ENCODE results near the gene NALCN. TPM values are rescaled to one million over a fixed set of nuclear protein-coding genes. Genes with fewer than 3 reads are reported as not detected.

Gene NALCN
- total RNA-seq, 4 donors from 2014 or later: 0.47 to 0.57 TPM; not detected in 2

GRCh38 chr13:101053301-101054093 lies 362.8 kb downstream of the NALCN start:
- H3K36me3 ChIP-seq: no peaks in the 10 kb centered on the region
- H3K4me1 ChIP-seq: peaks cover 0 to 7% (median 0%) of the 10 kb centered on the region in 3 donors
- intact Hi-C loops (cut with DNase I): no loop called here
- 44 to 47% methylated on average over 5 of the region's 5 CpGs for WGBS, 2 donors
- no peaks in the 10 kb centered on the region for H3K27me3 ChIP-seq
- TF ChIP-seq POLR2A (IDR thresholded peaks at IDR 0.05) (no peak), CTCF (IDR thresholded peaks at IDR 0.05) (no peak)
- H3K27ac ChIP-seq: no peak overlapping the region
- no peak overlapping the region for H3K4me3 ChIP-seq
- H3K9me3 ChIP-seq: no peaks in the 10 kb centered on the region
- no peak for DNase-seq

GRCh38 chr13:101049166-101049850 lies 367.0 kb downstream of the NALCN start:
- Histone ChIP-seq H3K27me3 (no peaks in the 10 kb centered on the region), H3K9me3 (no peaks in the 10 kb centered on the region), H3K27ac (no peak overlapping the region), H3K4me1 (no peaks in the 10 kb centered on the region), H3K36me3 (no peaks in the 10 kb centered on the region), H3K4me3 (no peak overlapping the region)
- WGBS, 2 donors: 21 to 22% methylated on average over 6 of the region's 6 CpGs
- TF ChIP-seq CTCF (IDR thresholded peaks at IDR 0.05) (no peak), POLR2A (IDR thresholded peaks at IDR 0.05) (no peak)
- DNase-seq: no peak
- intact Hi-C loops (cut with DNase I): no loop called here

- no peaks in the 10 kb centered on the region for H3K9me3 ChIP-seq
- no peaks in the 10 kb centered on the region for H3K27me3 ChIP-seq
- no peak for DNase-seq
- no peak overlapping the region for H3K4me3 ChIP-seq
- H3K27ac ChIP-seq: no peak overlapping the region
- WGBS, 2 donors: 58 to 66% methylated on average over 4 of the region's 4 CpGs
- no peak for TF ChIP-seq CTCF (IDR thresholded peaks at IDR 0.05)
- no peak for TF ChIP-seq POLR2A (IDR thresholded peaks at IDR 0.05)
- no peaks in the 10 kb centered on the region for H3K36me3 ChIP-seq
- no peaks in the 10 kb centered on the region for H3K4me1 ChIP-seq
- intact Hi-C loops (cut with DNase I): no loop called here
Measured at GRCh38 chr13:101036546-101036945, 379.8 kb downstream of the NALCN start.

GRCh38 chr13:101035119-101035620 lies 381.1 kb downstream of the NALCN start:
- H3K4me3 ChIP-seq: no peak overlapping the region
- intact Hi-C loops (cut with DNase I): no loop called here
- 66 to 74% methylated on average over 4 to 5 of the region's 6 CpGs for WGBS, 2 donors

More at GRCh38 chr13:101035119-101035620, 381.1 kb downstream of the NALCN start:
- no peaks in the 10 kb centered on the region for H3K27me3 ChIP-seq
- DNase-seq: no peak
- no peaks in the 10 kb centered on the region for H3K4me1 ChIP-seq
- no peaks in the 10 kb centered on the region for H3K9me3 ChIP-seq
- no peak overlapping the region for H3K27ac ChIP-seq
- TF ChIP-seq CTCF (IDR thresholded peaks at IDR 0.05) (no peak), POLR2A (IDR thresholded peaks at IDR 0.05) (no peak)
- no peaks in the 10 kb centered on the region for H3K36me3 ChIP-seq

All from esophagus squamous epithelium (tissue), 5 donors.